Measurements from ENCODE around the gene PRUNE2.
"Not testable (repeated sequence)": the region's sequence is repeated elsewhere in the genome, so short reads cannot be mapped to it uniquely, and the experiment has no call there.

DNA sequence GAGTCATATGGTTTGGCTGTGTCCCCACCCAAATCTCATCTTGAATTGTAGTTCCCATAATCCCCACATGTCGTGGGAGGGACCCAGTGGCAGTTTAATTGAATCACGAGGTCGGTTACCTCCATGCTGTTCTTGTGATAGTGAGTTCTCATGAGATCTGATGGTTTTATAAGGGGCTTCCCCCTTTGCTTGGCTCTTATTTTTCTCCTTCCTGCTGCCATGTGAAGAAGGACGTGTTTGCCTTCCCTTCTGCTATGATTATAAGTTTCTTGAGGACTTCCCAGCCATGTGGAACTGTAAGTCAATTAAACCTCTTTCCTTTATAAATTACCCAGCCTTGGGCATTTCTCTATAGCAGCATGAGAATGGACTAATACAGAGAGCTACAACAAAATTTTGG lies 163.0 kb downstream of the PRUNE2 start:
- TF ChIP-seq, protein P1, sequence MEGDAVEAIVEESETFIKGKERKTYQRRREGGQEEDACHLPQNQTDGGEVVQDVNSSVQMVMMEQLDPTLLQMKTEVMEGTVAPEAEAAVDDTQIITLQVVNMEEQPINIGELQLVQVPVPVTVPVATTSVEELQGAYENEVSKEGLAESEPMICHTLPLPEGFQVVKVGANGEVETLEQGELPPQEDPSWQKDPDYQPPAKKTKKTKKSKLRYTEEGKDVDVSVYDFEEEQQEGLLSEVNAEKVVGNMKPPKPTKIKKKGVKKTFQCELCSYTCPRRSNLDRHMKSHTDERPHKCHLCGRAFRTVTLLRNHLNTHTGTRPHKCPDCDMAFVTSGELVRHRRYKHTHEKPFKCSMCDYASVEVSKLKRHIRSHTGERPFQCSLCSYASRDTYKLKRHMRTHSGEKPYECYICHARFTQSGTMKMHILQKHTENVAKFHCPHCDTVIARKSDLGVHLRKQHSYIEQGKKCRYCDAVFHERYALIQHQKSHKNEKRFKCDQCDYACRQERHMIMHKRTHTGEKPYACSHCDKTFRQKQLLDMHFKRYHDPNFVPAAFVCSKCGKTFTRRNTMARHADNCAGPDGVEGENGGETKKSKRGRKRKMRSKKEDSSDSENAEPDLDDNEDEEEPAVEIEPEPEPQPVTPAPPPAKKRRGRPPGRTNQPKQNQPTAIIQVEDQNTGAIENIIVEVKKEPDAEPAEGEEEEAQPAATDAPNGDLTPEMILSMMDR (conservative IDR thresholded peaks at IDR 0.05; ENCODE audit: low read length): not testable (repeated sequence)
- not testable (repeated sequence) for TF ChIP-seq EZH2phosphoT487 (IDR thresholded peaks at IDR 0.05; ENCODE audit: borderline replicate concordance, low read depth, low read length)

Data from OCI-LY7 (cell line).